GM13976 (cell line): ENCODE results near the gene CEP112.

Experiments used
- DNase-seq: peaks from one replicate; pipeline ENCODE4 v3.0.0; 2012; ENCODE audit warnings: low spot score
- CTCF ChIP-seq: IDR thresholded peaks from 2 replicates; pipeline ENCODE4 v1.5.1; 2012; ENCODE audit warnings: borderline replicate concordance, mild to moderate bottlenecking; ENCODE audit not compliant: insufficient read depth; ENCODE audit errors: extremely low read depth, missing control alignments, control extremely low read depth
- in situ Hi-C: fragments of 300-500 bp; cut with MboI; formaldehyde crosslinking; loops from one replicate; pipeline ENCODE4 v1.12.0; 2022; ENCODE audit warnings: low sequenced_read_pairs, mixed read lengths, inconsistent platforms; ENCODE audit not compliant: unreplicated experiment

CEP112 gene

DNA sequence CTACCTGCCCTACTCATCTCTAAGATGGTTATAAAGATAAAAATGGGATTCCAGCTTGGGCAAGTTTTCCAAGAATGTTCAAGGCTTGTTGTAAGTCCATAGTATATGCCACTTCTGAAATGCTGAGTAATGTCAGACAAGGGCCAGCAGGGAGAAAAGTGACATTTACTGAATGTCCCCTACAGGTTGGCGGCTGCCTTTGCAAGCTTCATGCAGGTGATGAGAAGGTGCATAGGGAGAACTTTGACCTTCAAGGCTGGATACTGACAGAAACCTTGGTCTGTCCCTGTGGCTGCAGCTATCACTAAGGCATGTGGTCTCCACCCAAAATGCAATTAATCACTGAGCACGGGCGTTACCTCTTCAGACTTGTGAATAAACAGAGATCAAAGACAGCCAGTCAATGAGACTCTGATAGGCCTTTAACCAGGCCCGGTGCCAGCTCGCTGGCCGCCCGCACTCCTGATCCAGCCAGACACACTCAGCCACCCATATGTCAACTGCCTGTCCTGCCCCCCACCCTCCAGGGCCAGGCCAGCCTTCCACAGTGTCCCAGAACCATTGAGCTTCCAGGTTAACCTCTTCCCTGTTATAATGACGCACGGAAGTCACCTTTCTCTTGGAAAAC lies 603.6 kb downstream of the CEP112 start:
- TF ChIP-seq CTCF: no peak
- no peak for DNase-seq
- in situ Hi-C loops: no loop called here

GRCh38 chr17:65587534-65588180 lies 604.3 kb downstream of the CEP112 start:
- TF ChIP-seq CTCF: no peak
- DNase-seq: no peak
- in situ Hi-C loops: no loop called here

- DNase-seq: no peak
- in situ Hi-C loops: no loop called here
- no peak for TF ChIP-seq CTCF
These were observed 605.0 kb downstream of the CEP112 start for GRCh38 chr17:65586899-65587298.
